Hippocampal formation (tissue), 2 donors: ENCODE results near the gene RBFOX2.
"Not testable (repeated sequence)": the region's sequence is repeated elsewhere in the genome, so short reads cannot be mapped to it uniquely, and the experiment has no call there.

ENCODE experiments used
- DNase-seq, 2 donors: peaks; one replicate each; lab custom pipeline; 2025; lab: John Stamatoyannopoulos, UW

RBFOX2 gene

DNA sequence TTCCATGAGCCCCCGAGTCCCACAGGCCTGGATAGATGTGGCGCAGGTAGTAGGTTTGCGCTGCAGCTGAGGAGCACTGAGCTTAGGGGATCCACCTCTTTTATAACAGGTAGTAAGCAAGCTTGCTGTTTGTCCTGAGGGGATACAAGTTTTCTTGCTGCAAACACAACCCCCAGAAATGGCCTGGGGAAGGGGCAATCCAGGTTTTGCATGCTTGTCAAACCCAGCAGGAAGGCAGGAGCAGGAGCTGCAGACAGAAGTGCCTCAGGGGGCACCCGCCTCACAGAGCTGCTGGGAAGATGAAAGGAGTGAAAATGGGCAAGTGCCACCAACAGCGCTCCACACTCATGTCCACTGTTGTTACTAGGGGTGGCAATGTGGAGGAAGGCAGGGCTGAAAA, 292.5 kb downstream of the RBFOX2 start:
- no peak for DNase-seq

DNA sequence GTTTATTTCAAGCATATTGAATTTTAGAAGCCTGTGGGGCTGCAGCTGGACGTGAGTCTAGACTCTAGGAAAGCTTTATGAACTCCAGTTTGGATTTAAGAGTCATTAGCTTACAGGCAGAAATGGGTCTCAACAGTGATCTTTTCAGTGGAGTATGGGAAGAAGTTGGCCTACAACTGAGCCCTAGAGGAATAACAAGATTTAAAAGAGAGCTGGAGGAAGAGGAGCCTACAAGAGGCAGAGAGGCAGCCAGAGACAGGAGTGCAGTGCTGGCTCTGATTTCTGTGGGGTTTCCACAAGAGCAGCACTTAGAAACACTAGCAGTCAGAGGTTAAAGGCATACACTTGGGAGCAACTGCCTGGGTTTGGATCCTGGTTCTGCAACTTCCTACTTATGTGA, 293.1 kb downstream of the RBFOX2 start:
- no peak for DNase-seq

DNA sequence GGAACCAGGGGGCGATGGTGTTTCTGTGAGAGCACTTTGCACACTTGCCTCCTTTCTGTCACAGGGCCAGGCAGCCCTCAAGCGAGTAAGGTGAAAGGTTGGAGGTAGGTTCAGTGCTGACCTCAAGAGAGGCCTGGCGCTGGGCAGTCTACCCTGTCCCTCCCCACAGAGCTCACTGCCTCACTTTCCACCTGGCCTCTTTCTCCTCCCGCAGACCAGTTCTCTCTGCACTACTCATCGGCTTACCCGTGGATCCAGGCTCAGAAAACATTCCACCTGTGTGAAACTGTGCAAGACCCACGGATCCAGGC, 294.2 kb downstream of the RBFOX2 start:
- DNase-seq, result no peak

DNA sequence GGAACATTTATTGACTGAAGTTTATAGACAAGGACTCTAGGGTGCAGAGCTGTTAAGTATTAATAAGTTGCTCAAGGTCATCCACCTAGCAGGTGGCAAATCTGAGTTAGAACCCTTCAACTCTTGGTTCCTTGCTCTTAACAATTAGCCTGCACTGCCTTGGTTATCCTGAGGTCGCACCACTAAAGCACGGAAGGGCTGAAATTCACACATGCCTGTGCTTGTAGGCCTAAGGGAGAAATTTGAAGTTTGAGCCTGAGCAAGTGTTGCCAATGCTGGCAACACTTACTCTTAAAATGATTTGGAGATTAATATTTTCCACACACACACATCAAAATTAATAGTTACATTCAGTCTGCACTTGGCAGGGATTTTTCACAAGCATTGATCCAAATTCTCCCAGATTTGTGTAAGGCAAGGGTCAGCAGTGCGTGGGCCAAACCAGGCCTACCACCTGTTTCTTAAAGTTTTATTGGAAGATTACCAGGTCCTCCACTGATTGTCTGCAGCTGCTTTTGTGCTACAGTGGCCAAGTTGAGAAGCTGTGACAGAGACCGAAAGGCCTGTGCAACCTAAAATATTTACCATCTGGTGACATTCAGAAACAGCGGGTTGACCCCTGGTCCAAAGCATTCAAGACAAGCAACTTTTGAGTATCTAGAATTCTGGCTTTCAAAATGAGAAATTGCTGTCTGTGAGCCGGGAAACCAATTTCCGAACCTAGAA, 294.7 kb downstream of the RBFOX2 start:
- no peak for DNase-seq

DNA sequence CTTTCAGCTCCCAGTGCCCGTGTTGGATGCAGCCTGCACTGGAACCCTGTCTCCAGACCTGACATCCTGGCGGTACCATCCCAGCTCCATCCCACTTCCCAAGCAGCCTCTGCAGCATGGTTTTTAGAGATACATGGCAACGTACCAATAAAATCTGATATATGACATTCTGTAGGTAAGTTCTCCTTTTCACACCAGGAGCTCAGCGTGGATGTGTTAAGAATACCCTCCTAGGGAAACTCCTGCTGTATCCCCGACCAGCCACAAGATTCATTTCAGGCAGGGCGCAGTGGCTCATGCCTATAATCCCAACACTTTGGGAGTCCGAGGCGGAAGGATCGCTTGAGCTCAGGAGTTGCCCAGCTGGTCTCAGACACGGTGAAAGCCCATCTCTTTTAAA, 295.6 kb downstream of the RBFOX2 start:
- DNase-seq, result no peak

DNA sequence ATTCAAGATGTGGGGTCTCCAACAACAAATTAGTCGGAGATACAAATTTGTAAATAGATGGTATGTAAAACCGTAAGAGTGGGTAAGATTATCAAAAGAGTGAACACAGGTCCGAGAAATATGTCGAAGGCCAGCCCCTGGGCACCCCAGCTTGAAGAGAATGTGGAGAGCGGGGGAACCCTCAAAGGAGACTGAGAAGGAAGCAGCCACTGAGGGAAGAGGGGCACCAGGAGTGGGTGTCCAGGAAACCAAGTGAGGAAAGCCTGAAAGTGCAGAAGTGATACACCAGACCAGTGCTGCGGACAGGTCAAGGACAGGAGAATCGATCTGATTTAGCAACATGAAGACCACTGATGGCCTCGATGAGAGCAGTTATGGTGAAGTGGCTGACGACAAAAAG, 296.5 kb downstream of the RBFOX2 start:
- DNase-seq, result no peak

DNA sequence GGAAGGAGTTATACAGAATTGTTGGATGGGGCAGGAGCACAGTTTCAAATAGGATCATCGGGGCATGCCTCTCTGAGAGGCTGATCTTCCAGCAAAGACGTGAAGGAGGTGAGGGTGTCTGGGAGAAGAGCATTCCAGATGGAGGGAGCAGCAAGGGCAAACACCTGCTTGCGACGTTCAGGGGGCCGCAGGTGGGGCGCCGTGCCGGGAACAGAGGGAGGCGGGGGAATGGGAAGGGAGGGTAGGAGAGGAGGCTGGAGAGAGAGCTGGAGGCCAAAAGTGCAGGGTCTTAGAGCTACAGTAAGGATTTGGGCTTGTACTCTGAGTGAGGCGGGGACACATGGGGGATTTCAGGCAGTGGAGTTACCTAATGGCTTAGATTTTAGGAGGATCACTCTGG, 297.3 kb downstream of the RBFOX2 start:
- DNase-seq, result no peak

DNA sequence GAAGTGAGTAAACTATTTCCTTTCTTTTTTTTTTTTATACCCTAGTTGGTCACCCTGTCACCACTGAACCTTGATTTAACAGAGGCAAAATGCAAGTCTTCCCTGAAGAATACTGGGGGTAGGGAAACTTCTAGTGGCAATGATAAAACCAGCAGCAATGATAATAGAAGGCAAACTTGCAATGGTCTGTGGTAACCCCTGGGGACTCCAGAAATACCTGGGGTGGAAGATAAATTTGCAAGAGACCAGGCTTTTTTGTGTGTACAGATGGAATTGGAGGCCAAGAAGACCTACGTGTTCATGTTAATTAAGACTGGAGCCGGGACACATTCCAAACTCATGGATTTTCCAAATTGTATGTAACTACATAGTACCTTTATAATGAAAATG, 299.3 kb downstream of the RBFOX2 start:
- DNase-seq, result no peak

DNA sequence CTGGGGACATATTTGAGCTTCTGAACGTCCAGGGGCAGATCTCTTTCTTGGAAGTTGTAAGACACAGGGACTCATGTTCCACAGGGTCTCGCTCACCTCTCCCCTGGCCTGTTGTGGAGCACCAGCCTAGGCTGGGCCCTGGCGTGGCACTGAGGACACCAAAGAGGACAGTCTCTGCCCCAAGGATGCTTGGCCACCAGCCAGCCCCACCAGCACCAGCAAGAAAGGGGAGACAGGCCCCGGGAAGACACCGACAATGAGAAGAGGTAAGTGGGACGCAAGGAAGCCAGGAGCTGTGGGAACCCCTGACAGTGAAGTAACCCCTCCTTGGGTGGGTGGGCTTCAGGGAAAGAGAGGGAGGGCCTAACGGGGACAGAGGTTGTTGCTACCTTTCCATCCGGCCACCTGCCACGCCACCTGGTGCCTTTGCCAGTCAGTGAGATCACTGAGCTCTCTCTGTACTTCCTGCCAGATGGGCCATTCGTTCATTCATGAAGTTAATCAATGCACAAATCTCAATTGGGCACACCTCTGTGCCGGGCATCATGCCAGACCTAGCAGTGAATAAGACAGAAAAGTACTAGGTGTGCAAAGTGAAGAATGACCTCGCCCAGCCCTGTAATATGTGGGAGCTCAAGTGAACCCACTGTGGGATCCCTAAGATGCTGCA, 299.9 kb downstream of the RBFOX2 start:
- DNase-seq, result no peak

DNA sequence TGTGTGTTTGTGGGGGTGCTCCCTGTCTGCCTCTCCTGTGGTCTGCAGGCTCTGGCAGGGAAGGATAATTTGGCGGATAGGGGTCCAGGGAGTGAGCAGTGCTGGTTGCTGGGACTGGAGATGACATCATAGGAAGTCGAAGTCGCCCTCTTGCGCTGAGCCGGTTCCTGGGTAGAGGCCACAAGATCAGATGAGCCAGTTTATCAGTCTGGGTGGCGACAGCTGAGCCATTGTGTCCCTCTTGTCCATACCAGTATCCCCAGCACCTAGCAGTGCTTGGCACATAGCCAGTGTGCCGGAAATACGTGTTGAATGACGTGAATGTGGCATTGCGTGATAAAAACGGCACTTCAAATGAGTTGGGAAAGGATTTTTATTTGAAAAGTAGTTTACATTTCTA, 301.2 kb downstream of the RBFOX2 start:
- no peak for DNase-seq

DNA sequence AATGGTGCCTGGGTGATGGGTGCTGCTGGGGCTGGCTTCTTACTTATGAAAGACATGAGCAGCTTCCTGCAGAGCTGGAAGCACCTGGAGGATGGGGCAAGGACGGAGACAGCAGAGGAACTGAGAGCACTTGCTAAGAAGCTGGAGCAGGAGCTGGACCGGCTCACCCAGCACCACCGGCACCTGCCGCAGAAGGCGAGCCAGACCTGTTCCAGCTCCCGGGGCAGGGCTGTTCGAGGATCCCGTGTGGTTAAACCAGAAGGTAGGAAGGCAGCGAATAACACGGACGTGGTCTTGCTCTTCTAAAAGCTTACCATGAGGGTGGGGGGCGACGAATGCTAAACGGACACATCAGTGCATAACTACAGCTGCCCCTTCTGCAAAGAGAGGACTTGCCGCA, 301.7 kb downstream of the RBFOX2 start:
- no peak for DNase-seq

DNA sequence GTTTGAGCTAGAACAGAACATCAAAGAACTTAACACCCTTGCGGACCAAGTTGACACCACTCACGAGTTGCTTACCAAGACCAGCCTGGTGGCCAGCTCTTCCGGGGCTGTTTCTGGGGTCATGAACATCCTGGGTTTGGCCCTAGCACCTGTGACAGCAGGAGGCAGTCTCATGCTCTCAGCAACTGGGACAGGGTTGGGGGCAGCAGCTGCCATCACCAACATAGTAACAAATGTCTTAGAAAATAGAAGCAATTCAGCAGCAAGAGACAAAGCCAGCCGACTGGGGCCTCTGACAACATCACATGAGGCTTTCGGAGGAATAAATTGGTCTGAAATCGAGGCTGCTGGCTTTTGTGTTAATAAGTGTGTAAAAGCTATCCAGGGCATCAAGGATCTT, 302.2 kb downstream of the RBFOX2 start:
- no peak for DNase-seq

DNA sequence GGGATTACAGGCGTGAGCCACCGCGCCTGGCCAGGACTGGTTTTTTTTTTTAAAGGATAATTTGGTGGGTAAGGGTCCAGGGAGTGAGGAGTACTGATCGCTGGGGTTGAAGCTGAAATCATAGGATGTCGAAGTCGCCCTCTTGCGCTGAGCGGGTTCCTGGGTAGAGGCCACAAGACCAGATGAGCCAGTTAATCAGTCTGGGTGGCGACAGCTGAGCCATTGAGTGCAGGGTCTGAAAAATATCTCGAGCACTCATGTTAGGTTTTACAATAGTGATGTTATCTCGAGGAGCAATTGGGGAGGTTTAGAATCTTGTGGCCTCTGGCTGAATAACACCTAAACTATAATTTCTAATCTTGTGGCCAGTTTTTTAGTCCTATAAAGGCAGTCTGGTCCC, 303.1 kb downstream of the RBFOX2 start:
- no peak for DNase-seq

DNA sequence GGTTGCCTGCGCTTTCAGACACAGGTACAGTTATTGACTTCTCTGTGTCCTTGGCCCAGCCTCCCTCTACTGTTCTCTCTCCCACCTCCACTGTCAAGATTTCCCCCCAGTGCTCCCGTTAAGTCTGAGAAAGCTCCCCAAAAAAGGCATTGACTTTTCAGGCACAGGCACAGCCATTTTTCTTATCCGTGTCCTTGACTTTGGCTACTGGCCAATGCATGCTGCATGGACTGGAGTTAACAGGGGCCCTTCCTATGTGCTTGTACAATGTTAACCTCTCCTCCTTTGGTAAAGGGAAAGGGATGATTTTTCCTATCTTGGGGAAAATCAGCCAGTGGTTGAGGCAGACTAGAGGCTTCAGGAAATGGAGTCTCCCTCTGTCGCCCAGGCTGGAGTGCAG, 306.7 kb downstream of the RBFOX2 start:
- DNase-seq, result no peak

DNA sequence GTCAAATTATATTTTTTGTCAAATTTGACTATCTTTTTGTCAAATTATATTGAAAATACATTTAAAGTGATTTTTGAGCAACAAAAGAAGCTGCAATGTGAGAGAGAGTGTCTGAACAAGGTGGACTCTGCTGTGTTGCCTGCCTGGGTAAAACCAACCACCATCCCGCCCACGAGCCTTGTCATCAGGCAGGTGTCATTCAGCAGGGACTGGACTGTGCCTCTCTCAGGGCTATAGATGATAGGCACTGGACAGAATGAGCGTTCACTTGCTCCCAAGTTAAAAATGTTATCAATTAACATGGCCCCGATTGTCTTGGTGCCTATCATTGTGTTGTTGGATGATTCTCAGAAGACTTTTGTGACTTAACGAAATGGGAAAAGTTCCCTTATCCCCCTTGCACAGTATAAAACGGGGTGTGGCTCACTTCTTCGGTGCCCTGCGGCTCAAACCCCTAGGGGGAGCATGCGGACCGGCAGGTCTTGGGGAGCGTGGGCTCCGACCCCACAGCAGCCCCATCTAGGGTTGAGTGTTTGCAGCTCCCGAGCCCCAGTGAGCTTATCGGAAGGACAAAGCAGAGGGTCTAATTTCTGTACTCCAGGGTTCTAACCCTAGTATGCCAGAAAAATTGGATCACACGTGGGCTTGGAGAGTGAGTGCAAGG, 309.3 kb downstream of the RBFOX2 start:
- DNase-seq, result no peak

DNA sequence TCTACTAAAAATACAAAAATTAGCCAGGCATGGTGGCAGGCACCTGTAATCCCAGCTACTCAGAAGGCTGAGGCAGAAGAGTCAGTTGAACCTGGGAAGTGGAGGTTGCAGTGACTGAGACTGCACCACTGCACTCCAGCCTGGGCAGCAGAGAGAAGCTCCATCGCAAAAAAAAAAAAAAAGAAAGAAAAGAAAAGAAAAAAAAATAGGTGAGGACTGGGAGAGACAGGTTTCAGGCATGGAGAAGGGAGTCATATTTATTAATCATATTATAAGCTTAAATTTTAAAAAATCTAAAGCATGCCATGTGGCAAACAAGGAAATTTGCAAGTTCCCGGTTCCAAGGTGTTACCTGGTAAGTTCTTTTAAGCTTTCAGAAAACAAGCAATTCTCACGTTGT, 311.1 kb downstream of the RBFOX2 start, which contains the start of gene APOL5:
APOL5 (plus strand) TSS at position 301 of the 400 bp plus-strand sequence; CDS start at position 301, 0 bp downstream.
- no peak for DNase-seq

DNA sequence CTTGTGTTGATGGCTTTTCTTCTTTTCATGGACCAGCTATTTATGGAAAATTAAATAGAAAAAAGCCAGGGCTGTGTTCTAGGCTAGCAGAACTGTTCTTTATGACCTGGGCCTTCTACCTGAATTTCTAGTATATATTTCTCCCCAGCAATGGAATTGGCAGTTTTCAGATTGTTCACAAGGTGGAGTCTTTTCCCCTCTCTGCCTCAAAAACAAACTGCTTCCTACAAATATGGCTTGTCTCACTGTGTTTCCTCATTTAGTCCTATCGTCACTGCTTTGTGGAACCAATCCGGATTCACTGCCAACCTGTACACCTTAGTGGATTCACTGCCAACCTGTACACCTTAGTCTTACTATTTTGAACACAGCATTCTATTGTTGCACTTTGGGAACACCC, 316.0 kb downstream of the RBFOX2 start:
- DNase-seq, result no peak

DNA sequence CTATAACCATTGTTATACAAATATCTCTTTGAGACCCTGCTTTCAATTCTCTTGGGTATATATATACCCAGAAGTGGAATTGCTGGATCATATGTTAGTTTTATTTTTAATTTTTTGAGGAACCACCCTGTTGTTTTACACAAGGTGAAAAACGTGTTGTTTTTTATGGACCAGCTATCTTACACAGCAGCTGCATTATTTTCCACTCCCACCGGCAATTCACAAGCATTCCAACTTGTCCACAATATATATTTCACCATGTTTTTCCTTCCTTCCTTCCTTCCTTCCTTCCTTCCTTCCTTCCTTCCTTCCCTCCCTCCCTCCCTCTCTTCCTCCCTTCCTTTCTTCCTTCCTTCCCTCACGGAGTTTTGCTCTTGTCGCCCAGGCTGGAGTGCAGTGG, 317.3 kb downstream of the RBFOX2 start:
- DNase-seq, result no peak

DNA sequence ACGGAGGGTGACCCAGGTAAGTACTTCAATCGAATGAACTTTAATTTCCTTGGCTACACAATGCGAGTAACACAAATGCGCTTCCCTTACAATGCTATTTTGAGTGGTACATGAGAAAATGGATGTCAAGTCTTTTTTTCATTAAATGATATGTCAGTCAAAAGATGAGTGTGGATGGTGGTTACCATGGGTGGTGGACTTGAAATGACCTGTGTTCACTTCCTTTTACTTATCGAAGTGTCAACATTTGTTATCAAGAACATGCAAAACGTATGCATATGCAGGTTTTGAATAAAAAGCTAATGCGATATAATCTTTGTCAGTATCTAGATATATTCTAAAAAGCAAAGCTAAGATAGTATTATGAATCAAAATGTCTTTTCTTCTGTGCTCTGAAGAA, 319.7 kb downstream of the RBFOX2 start:
- no peak for DNase-seq

DNA sequence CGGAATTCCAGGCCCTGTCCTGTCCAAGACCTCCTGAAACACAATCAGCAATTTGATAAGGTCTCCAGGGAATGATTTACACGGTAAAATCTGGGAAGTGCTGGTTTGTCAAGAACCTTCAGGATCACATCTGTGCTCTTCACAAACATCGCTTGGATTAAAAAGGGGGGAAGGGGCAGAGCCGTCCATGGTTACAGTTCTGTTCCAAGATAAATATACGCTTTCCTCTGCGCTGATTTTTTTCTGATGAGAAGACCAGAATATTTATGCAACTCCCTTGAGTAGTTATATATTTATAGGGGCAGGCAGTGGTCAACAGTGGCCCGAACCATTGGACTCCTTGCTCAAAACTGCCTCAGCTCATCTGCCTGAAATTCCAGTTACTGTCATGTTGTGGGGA, 320.2 kb downstream of the RBFOX2 start:
- DNase-seq, result no peak

DNA sequence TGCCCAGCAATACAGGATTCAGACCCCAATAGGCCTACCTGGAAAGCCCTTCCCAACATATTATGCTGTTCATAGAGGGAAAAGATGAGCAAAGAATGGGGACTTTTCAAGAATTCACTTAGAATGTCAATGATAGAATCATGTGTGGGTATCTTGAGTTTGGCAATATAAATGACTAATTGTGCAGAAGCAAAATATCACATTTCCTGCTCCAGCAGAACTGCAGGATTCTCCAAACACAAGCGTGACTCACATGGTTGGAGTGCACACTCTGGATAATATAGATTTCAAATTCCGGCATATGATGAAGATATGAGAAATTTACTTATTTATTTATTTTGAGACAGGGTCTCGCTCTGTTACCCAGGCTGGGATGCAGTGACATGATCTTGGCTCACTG, 323.5 kb downstream of the RBFOX2 start:
- DNase-seq, result no peak

DNA sequence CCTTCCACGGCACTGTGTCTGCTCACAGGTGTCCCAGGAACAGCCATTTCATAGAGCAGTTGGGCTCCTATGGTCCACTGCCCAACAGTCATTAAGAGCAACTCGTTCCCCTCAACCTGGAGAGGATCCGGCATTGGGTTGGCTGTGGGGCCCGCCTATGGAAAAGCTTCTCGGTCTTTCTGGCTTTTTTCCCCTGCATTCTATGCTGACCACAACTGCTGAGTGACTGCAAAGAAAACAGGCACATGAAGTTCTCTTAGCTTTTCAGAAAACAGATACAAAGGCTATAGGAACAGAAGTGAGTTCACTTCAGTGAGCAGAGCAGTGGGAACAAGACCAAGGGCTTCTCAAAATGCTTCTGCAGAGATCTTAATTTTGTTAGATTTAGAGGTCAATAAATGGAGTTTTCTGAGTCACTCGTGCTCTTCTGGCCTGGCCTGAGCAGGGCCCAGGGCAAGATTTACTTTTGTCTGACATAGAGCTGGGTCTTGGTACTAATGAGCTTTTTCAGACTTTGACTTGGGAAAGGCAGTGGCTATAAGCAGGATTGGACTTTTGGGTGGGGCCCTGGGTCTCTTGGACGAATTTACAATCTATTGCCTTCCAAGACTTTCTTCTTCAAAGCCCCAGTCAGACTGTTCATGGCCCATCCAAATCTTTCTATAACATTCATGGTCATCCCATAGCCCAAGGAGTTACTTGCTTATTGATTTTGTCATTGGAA, 324.6 kb downstream of the RBFOX2 start:
- no peak for DNase-seq

DNA sequence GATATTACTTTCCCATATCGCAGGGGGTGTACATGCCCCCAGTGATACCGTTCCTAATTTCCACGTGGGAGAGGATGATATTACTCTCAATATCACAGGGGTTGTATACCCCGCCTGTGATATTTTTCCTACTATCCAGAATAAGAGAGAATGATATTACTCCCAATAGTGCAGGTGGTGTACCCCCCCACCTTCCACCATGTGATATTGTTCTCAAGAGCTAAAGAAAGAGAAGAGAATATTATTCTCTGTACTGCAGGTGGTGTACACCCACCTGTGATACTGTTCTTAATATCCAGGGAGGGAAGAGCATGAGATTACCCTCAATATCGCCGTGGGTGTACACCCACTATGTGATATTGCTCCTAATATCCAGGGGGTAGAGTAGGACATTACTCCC, 328.8 kb downstream of the RBFOX2 start:
- not testable (repeated sequence) for DNase-seq
